ENCODE measurements around the gene EFCAB6. TPM values are rescaled to one million over a fixed set of nuclear protein-coding genes. Genes with fewer than 3 reads are reported as not detected.

Gene EFCAB6
- total RNA-seq, 2 experiments from 2014 or later = 0.13 TPM; not detected in 1

- Histone ChIP-seq H3K4me3 (ENCODE audit: low read depth, low read length, poor library complexity, severe bottlenecking) (no peak overlapping the region), H3K36me3 (ENCODE audit: insufficient read depth, low read length) (no peaks in the 10 kb centered on the region), H3K4me2 (ENCODE audit: low read length) (no peak overlapping the region), H2AFZ (ENCODE audit: low read length) (no peak overlapping the region), H3K9me3 (ENCODE audit: low read length) (no peaks in the 10 kb centered on the region), H4K20me1 (ENCODE audit: insufficient read depth, low read length) (no peaks in the 10 kb centered on the region), H3K4me1 (ENCODE audit: insufficient read depth, low read length, poor library complexity, severe bottlenecking) (no peaks in the 10 kb centered on the region), H3K9me2 (ENCODE audit: insufficient read depth, low read length) (no peaks in the 10 kb centered on the region), H3K79me2 (ENCODE audit: insufficient read depth, low read depth, low read length) (no peaks in the 10 kb centered on the region), H3K27ac (ENCODE audit: low read depth, low read length, poor library complexity, severe bottlenecking) (no peak overlapping the region)
- BruUV-seq (replicated peaks) = no TSS peak
- DNase-seq (ENCODE audit: low spot score) = no peak
- CTCF ChIA-PET (ENCODE audit: unreplicated experiment) = no interaction called here
- POLR2A ChIA-PET = no interaction called here
- no peak for TF ChIP-seq EZH2phosphoT487 (IDR thresholded peaks at IDR 0.05; ENCODE audit: borderline replicate concordance, low read depth, low read length)
- TF ChIP-seq CTCF (conservative IDR thresholded peaks at IDR 0.05; ENCODE audit: low read length) = no peak
- intact Hi-C loops (cut with micrococcal nuclease; ENCODE audit: unreplicated experiment) = no loop called here
Measured at GRCh38 chr22:43854786-43855271, 42.7 kb upstream of the EFCAB6 start.

GRCh38 chr22:43854121-43854785, 42.1 kb upstream of the EFCAB6 start:
- no peak for TF ChIP-seq EZH2phosphoT487 (IDR thresholded peaks at IDR 0.05; ENCODE audit: borderline replicate concordance, low read depth, low read length)
- no peak for TF ChIP-seq CTCF (conservative IDR thresholded peaks at IDR 0.05; ENCODE audit: low read length)
- BruUV-seq (replicated peaks) = no TSS peak
- Histone ChIP-seq H4K20me1 (ENCODE audit: insufficient read depth, low read length) (no peaks in the 10 kb centered on the region), H3K4me1 (ENCODE audit: insufficient read depth, low read length, poor library complexity, severe bottlenecking) (no peaks in the 10 kb centered on the region), H3K36me3 (ENCODE audit: insufficient read depth, low read length) (no peaks in the 10 kb centered on the region), H2AFZ (ENCODE audit: low read length) (no peak overlapping the region), H3K4me3 (ENCODE audit: low read depth, low read length, poor library complexity, severe bottlenecking) (no peak overlapping the region), H3K9me2 (ENCODE audit: insufficient read depth, low read length) (no peaks in the 10 kb centered on the region), H3K27ac (ENCODE audit: low read depth, low read length, poor library complexity, severe bottlenecking) (no peak overlapping the region), H3K9me3 (ENCODE audit: low read length) (no peaks in the 10 kb centered on the region), H3K79me2 (ENCODE audit: insufficient read depth, low read depth, low read length) (no peaks in the 10 kb centered on the region), H3K4me2 (ENCODE audit: low read length) (no peak overlapping the region)
- ChIA-PET CTCF (ENCODE audit: unreplicated experiment) (no interaction called here), POLR2A (no interaction called here)
- no peak for DNase-seq (ENCODE audit: low spot score)
- intact Hi-C loops (cut with micrococcal nuclease; ENCODE audit: unreplicated experiment) = no loop called here

- H3K9me2 ChIP-seq (ENCODE audit: insufficient read depth, low read length) = no peaks in the 10 kb centered on the region
- no TSS peak for BruUV-seq (replicated peaks)
- intact Hi-C loops (cut with micrococcal nuclease; ENCODE audit: unreplicated experiment) = no loop called here
- H2AFZ ChIP-seq (ENCODE audit: low read length) = no peak overlapping the region
- H3K4me2 ChIP-seq (ENCODE audit: low read length) = no peak overlapping the region
- no peak overlapping the region for H3K27ac ChIP-seq (ENCODE audit: low read depth, low read length, poor library complexity, severe bottlenecking)
- no peaks in the 10 kb centered on the region for H3K4me1 ChIP-seq (ENCODE audit: insufficient read depth, low read length, poor library complexity, severe bottlenecking)
- no peaks in the 10 kb centered on the region for H3K9me3 ChIP-seq (ENCODE audit: low read length)
- H3K4me3 ChIP-seq (ENCODE audit: low read depth, low read length, poor library complexity, severe bottlenecking) = no peak overlapping the region
- CTCF ChIA-PET (ENCODE audit: unreplicated experiment) = no interaction called here
- H3K79me2 ChIP-seq (ENCODE audit: insufficient read depth, low read depth, low read length) = no peaks in the 10 kb centered on the region
- DNase-seq (ENCODE audit: low spot score) = no peak
- no peak for TF ChIP-seq EZH2phosphoT487 (IDR thresholded peaks at IDR 0.05; ENCODE audit: borderline replicate concordance, low read depth, low read length)
- H3K36me3 ChIP-seq (ENCODE audit: insufficient read depth, low read length) = no peaks in the 10 kb centered on the region
- H4K20me1 ChIP-seq (ENCODE audit: insufficient read depth, low read length) = no peaks in the 10 kb centered on the region
- POLR2A ChIA-PET = no interaction called here
Measured at GRCh38 chr22:43853328-43853931, 41.3 kb upstream of the EFCAB6 start.
